AG09309 (cell line): ENCODE data around the gene NAMPT.

Experiments
- DNase-seq: peaks from one replicate; pipeline ENCODE4 v3.0.0-alpha.2; 2010; ENCODE audit warnings: low read depth
- H3K4me3 ChIP-seq: 2 replicates; pipeline ENCODE4 v1.5.1; 2011; ENCODE audit warnings: mild to moderate bottlenecking, low read depth, low read length, moderate library complexity; ENCODE audit not compliant: control insufficient read depth
- TF ChIP-seq, protein P1 (sequence below): IDR thresholded peaks from 2 replicates; pipeline ENCODE4 v1.5.1; 2011; ENCODE audit warnings: mild to moderate bottlenecking, low read depth, low read length, inconsistent platforms; ENCODE audit not compliant: insufficient read depth, control insufficient read depth; ENCODE audit errors: missing control alignments

NAMPT gene

GRCh38 chr7:106254525-106255116 is 30.2 kb downstream of the NAMPT start:
- TF ChIP-seq, protein P1, sequence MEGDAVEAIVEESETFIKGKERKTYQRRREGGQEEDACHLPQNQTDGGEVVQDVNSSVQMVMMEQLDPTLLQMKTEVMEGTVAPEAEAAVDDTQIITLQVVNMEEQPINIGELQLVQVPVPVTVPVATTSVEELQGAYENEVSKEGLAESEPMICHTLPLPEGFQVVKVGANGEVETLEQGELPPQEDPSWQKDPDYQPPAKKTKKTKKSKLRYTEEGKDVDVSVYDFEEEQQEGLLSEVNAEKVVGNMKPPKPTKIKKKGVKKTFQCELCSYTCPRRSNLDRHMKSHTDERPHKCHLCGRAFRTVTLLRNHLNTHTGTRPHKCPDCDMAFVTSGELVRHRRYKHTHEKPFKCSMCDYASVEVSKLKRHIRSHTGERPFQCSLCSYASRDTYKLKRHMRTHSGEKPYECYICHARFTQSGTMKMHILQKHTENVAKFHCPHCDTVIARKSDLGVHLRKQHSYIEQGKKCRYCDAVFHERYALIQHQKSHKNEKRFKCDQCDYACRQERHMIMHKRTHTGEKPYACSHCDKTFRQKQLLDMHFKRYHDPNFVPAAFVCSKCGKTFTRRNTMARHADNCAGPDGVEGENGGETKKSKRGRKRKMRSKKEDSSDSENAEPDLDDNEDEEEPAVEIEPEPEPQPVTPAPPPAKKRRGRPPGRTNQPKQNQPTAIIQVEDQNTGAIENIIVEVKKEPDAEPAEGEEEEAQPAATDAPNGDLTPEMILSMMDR: no peak
- DNase-seq: no peak
- no peak overlapping the region for H3K4me3 ChIP-seq

DNA sequence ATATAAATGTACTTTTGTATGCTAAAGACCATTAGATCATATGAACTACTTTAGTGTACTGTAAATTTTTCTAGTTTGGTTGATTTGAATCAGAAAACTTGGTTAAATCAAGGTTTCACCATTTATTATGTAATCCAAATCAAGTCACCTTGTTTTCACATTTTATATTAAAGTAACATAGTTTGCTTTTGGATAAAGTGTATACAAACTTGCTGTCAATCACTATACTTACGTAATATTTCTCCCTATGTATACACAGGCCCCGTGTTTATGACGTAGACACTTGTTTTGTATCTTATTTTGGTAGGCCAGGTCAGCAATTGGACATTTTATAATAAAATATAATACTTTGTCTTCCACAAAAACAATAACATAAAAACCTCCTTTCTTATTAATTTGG is 32.2 kb downstream of the NAMPT start:
- DNase-seq: no peak
- no peak overlapping the region for H3K4me3 ChIP-seq
- TF ChIP-seq, protein P1: no peak

GRCh38 chr7:106249488-106249887 is 35.3 kb downstream of the NAMPT start:
- TF ChIP-seq, protein P1: no peak
- H3K4me3 ChIP-seq: no peak overlapping the region
- no peak for DNase-seq

DNA sequence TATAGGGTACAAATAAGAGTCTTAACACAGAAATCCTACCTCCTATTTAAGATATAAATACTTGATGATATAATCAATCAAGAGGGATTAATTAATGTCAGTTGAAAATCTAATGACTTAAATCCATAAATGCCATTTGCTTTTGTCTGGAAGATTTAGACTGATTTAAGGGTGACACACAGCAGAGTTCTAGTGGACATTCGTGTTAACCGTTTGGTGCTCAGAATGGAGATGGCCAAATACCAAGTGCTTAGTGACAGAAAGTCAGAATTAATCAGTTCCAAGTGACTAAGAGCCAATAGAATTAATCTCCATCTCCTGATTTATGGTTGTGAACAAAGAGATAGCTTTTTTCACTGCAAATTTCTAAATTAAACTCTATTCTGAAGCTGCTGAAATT is 36.2 kb downstream of the NAMPT start:
- DNase-seq: no peak
- no peak overlapping the region for H3K4me3 ChIP-seq
- TF ChIP-seq, protein P1: no peak

- TF ChIP-seq, protein P1: no peak
Observed at GRCh38 chr7:106247841-106248240, 36.9 kb downstream of the NAMPT start.

DNA sequence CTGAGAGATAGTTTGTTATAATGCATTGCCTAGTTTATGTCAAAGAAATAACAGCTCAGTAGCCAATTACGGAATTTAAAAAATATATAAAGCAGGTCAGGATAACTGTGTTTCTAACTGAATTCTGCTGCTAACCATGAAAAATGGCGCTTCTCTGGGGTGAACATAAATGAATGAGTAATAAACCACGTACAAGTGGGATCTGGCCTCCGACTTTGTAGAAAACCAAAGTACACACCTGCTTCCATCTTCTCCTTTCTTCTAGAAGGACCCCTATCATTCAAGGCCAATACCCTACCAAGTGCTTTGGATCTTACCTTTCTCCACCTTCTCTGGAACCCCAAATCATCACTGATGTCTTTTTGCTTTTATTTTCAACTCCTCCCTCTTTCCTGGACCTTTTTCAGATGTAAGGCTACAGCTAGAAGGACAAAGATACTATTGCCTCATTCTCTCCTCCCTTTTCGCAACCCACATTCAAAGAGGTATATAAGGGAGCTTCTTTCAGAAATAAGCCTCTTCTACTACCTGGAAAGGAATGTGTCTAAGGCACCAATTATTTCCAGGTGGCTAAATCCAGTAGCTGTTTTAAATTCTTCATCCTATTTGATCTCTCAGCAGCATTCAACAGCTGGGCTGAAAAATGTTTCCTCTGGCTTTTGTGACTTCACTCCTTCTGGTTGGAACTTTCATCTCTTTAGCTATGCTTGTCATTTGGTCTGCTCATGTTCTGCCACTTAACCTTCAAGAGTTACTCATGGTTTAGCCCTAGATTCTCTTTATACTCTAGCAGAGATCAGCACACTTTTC is 37.7 kb downstream of the NAMPT start:
- no peak for DNase-seq
- TF ChIP-seq, protein P1: no peak
- H3K4me3 ChIP-seq: no peak overlapping the region

More at GRCh38 chr7:106247841-106248240, 36.9 kb downstream of the NAMPT start:
- no peak for DNase-seq
- H3K4me3 ChIP-seq: no peak overlapping the region
